Measurements from ENCODE around the gene TUBA1C.

The TUBA1C gene

GRCh38 chr12:49295082-49295936 lies 30.4 kb downstream of the TUBA1C start, which contains the start of gene PRPH:
TSS of gene PRPH (plus strand) at chr12:49295147. CDS start at chr12:49295201, 54 bp downstream.
- peaks cover 36 to 44% of the 10 kb centered on the region in 2 donors for H3K27me3 ChIP-seq (ENCODE audit: control insufficient read depth in 2 of 2, insufficient read depth in 2 of 2, low read length in 2 of 2)
- no peaks in the 10 kb centered on the region for H3K36me3 ChIP-seq (ENCODE audit: control insufficient read depth in 2 of 2, insufficient read depth in 2 of 2, low read length in 2 of 2)
- H3K9me3 ChIP-seq (ENCODE audit: control insufficient read depth in 2 of 2, low read length in 2 of 2), result no peaks in the 10 kb centered on the region
- no peak within 1 kb of the TSS for H3K9ac ChIP-seq (ENCODE audit: low read depth in 1 of 2, low read length in 2 of 2)
- H3K4me1 ChIP-seq (ENCODE audit: control insufficient read depth in 2 of 2, insufficient read depth in 2 of 2, low read length in 2 of 2), result peaks cover 16 to 19% of the 10 kb centered on the region in 2 donors
- no peak within 1 kb of the TSS for H3K27ac ChIP-seq (ENCODE audit: low read depth in 2 of 2, low read length in 2 of 2)
- H3K4me3 ChIP-seq (ENCODE audit: low read length in 2 of 2), result peak within 1 kb of the TSS in 1 of 2 donors; percentile 10

GRCh38 chr12:49296034-49296835 lies 31.4 kb downstream of the TUBA1C start:
- no peaks in the 10 kb centered on the region for H3K36me3 ChIP-seq (ENCODE audit: control insufficient read depth in 2 of 2, insufficient read depth in 2 of 2, low read length in 2 of 2)
- peaks cover 36 to 48% of the 10 kb centered on the region in 2 donors for H3K27me3 ChIP-seq (ENCODE audit: control insufficient read depth in 2 of 2, insufficient read depth in 2 of 2, low read length in 2 of 2)
- H3K4me1 ChIP-seq (ENCODE audit: control insufficient read depth in 2 of 2, insufficient read depth in 2 of 2, low read length in 2 of 2), result peaks cover 16 to 19% of the 10 kb centered on the region in 2 donors
- no peaks in the 10 kb centered on the region for H3K9me3 ChIP-seq (ENCODE audit: control insufficient read depth in 2 of 2, low read length in 2 of 2)
- no peak overlapping the region for H3K9ac ChIP-seq (ENCODE audit: low read depth in 1 of 2, low read length in 2 of 2)
- H3K27ac ChIP-seq (ENCODE audit: low read depth in 2 of 2, low read length in 2 of 2), result no peak overlapping the region
- H3K4me3 ChIP-seq (ENCODE audit: low read length in 2 of 2), result peak overlapping the region in 1 of 2 donors; percentile 44

GRCh38 chr12:49296836-49297694 lies 32.2 kb downstream of the TUBA1C start:
- H3K9ac ChIP-seq (ENCODE audit: low read depth in 1 of 2, low read length in 2 of 2), result no peak overlapping the region
- H3K4me1 ChIP-seq (ENCODE audit: control insufficient read depth in 2 of 2, insufficient read depth in 2 of 2, low read length in 2 of 2), result peaks cover 16 to 19% of the 10 kb centered on the region in 2 donors
- no peaks in the 10 kb centered on the region for H3K36me3 ChIP-seq (ENCODE audit: control insufficient read depth in 2 of 2, insufficient read depth in 2 of 2, low read length in 2 of 2)
- peaks cover 39 to 48% of the 10 kb centered on the region in 2 donors for H3K27me3 ChIP-seq (ENCODE audit: control insufficient read depth in 2 of 2, insufficient read depth in 2 of 2, low read length in 2 of 2)
- no peaks in the 10 kb centered on the region for H3K9me3 ChIP-seq (ENCODE audit: control insufficient read depth in 2 of 2, low read length in 2 of 2)
- H3K4me3 ChIP-seq (ENCODE audit: low read length in 2 of 2), result peak overlapping the region in 1 of 2 donors; percentile 44
- no peak overlapping the region for H3K27ac ChIP-seq (ENCODE audit: low read depth in 2 of 2, low read length in 2 of 2)

GRCh38 chr12:49297695-49298060 lies 32.8 kb downstream of the TUBA1C start:
- Histone ChIP-seq H3K36me3 (ENCODE audit: control insufficient read depth in 2 of 2, insufficient read depth in 2 of 2, low read length in 2 of 2) (no peaks in the 10 kb centered on the region), H3K4me3 (ENCODE audit: low read length in 2 of 2) (peak overlapping the region in 1 of 2 donors; percentile 20), H3K27ac (ENCODE audit: low read depth in 2 of 2, low read length in 2 of 2) (no peak overlapping the region), H3K27me3 (ENCODE audit: control insufficient read depth in 2 of 2, insufficient read depth in 2 of 2, low read length in 2 of 2) (peaks cover 39 to 48% of the 10 kb centered on the region in 2 donors), H3K9ac (ENCODE audit: low read depth in 1 of 2, low read length in 2 of 2) (no peak overlapping the region), H3K9me3 (ENCODE audit: control insufficient read depth in 2 of 2, low read length in 2 of 2) (no peaks in the 10 kb centered on the region), H3K4me1 (ENCODE audit: control insufficient read depth in 2 of 2, insufficient read depth in 2 of 2, low read length in 2 of 2) (peaks cover 16 to 19% of the 10 kb centered on the region in 2 donors)

GRCh38 chr12:49298160-49298559 lies 33.3 kb downstream of the TUBA1C start:
- Histone ChIP-seq H3K9ac (ENCODE audit: low read depth in 1 of 2, low read length in 2 of 2) (no peak overlapping the region), H3K4me1 (ENCODE audit: control insufficient read depth in 2 of 2, insufficient read depth in 2 of 2, low read length in 2 of 2) (peaks cover 16 to 18% of the 10 kb centered on the region in 2 donors), H3K9me3 (ENCODE audit: control insufficient read depth in 2 of 2, low read length in 2 of 2) (no peaks in the 10 kb centered on the region), H3K27me3 (ENCODE audit: control insufficient read depth in 2 of 2, insufficient read depth in 2 of 2, low read length in 2 of 2) (peaks cover 39 to 48% of the 10 kb centered on the region in 2 donors), H3K27ac (ENCODE audit: low read depth in 2 of 2, low read length in 2 of 2) (no peak overlapping the region), H3K36me3 (ENCODE audit: control insufficient read depth in 2 of 2, insufficient read depth in 2 of 2, low read length in 2 of 2) (no peaks in the 10 kb centered on the region), H3K4me3 (ENCODE audit: low read length in 2 of 2) (no peak overlapping the region)

GRCh38 chr12:49301760-49302159 lies 36.9 kb downstream of the TUBA1C start:
- Histone ChIP-seq H3K36me3 (ENCODE audit: control insufficient read depth in 2 of 2, insufficient read depth in 2 of 2, low read length in 2 of 2) (no peaks in the 10 kb centered on the region), H3K4me3 (ENCODE audit: low read length in 2 of 2) (no peak overlapping the region), H3K4me1 (ENCODE audit: control insufficient read depth in 2 of 2, insufficient read depth in 2 of 2, low read length in 2 of 2) (peaks cover 5% of the 10 kb centered on the region in 2 donors), H3K9ac (ENCODE audit: low read depth in 1 of 2, low read length in 2 of 2) (no peak overlapping the region), H3K9me3 (ENCODE audit: control insufficient read depth in 2 of 2, low read length in 2 of 2) (no peaks in the 10 kb centered on the region), H3K27ac (ENCODE audit: low read depth in 2 of 2, low read length in 2 of 2) (no peak overlapping the region), H3K27me3 (ENCODE audit: control insufficient read depth in 2 of 2, insufficient read depth in 2 of 2, low read length in 2 of 2) (peaks cover 21 to 23% of the 10 kb centered on the region in 2 donors)

GRCh38 chr12:49304161-49304560 lies 39.3 kb downstream of the TUBA1C start:
- Histone ChIP-seq H3K9me3 (ENCODE audit: control insufficient read depth in 2 of 2, low read length in 2 of 2) (no peaks in the 10 kb centered on the region), H3K4me3 (ENCODE audit: low read length in 2 of 2) (no peak overlapping the region), H3K4me1 (ENCODE audit: control insufficient read depth in 2 of 2, insufficient read depth in 2 of 2, low read length in 2 of 2) (no peaks in the 10 kb centered on the region), H3K27ac (ENCODE audit: low read depth in 2 of 2, low read length in 2 of 2) (no peak overlapping the region), H3K9ac (ENCODE audit: low read depth in 1 of 2, low read length in 2 of 2) (no peak overlapping the region), H3K36me3 (ENCODE audit: control insufficient read depth in 2 of 2, insufficient read depth in 2 of 2, low read length in 2 of 2) (no peaks in the 10 kb centered on the region), H3K27me3 (ENCODE audit: control insufficient read depth in 2 of 2, insufficient read depth in 2 of 2, low read length in 2 of 2) (peaks cover 6 to 7% of the 10 kb centered on the region in 2 donors)

GRCh38 chr12:49305762-49306510 lies 41.1 kb downstream of the TUBA1C start:
- Histone ChIP-seq H3K4me3 (ENCODE audit: low read length in 2 of 2) (no peak overlapping the region), H3K36me3 (ENCODE audit: control insufficient read depth in 2 of 2, insufficient read depth in 2 of 2, low read length in 2 of 2) (no peaks in the 10 kb centered on the region), H3K27me3 (ENCODE audit: control insufficient read depth in 2 of 2, insufficient read depth in 2 of 2, low read length in 2 of 2) (peaks cover 5 to 7% of the 10 kb centered on the region in 2 donors), H3K27ac (ENCODE audit: low read depth in 2 of 2, low read length in 2 of 2) (no peak overlapping the region), H3K9me3 (ENCODE audit: control insufficient read depth in 2 of 2, low read length in 2 of 2) (no peaks in the 10 kb centered on the region), H3K4me1 (ENCODE audit: control insufficient read depth in 2 of 2, insufficient read depth in 2 of 2, low read length in 2 of 2) (no peaks in the 10 kb centered on the region), H3K9ac (ENCODE audit: low read depth in 1 of 2, low read length in 2 of 2) (no peak overlapping the region)

- Histone ChIP-seq H3K36me3 (ENCODE audit: control insufficient read depth in 2 of 2, insufficient read depth in 2 of 2, low read length in 2 of 2) (no peaks in the 10 kb centered on the region), H3K27me3 (ENCODE audit: control insufficient read depth in 2 of 2, insufficient read depth in 2 of 2, low read length in 2 of 2) (peaks cover 0 to 2% of the 10 kb centered on the region in 2 donors), H3K9ac (ENCODE audit: low read depth in 1 of 2, low read length in 2 of 2) (no peak overlapping the region), H3K9me3 (ENCODE audit: control insufficient read depth in 2 of 2, low read length in 2 of 2) (no peaks in the 10 kb centered on the region), H3K4me3 (ENCODE audit: low read length in 2 of 2) (no peak overlapping the region), H3K27ac (ENCODE audit: low read depth in 2 of 2, low read length in 2 of 2) (no peak overlapping the region), H3K4me1 (ENCODE audit: control insufficient read depth in 2 of 2, insufficient read depth in 2 of 2, low read length in 2 of 2) (no peaks in the 10 kb centered on the region)
Observed at GRCh38 chr12:49309386-49309785, 44.5 kb downstream of the TUBA1C start.
